ENCODE data around the gene DDX6. TPM values are rescaled to one million over a fixed set of nuclear protein-coding genes. Genes with fewer than 3 reads are reported as not detected.
"Not testable (repeated sequence)": the region's sequence is repeated elsewhere in the genome, so short reads cannot be mapped to it uniquely, and the experiment has no call there.

DDX6 gene
- total RNA-seq (2014; rRNA removed; shearing (Covaris generic)), result 40.1 and 46.7 TPM in 2 replicates

GRCh38 chr11:118791111-118791960 lies at the start of gene DDX6:
TSS of gene DDX6 (minus strand) at chr11:118791164. CDS start at chr11:118786251, 4,913 bp downstream.
- DNase-seq (ENCODE audit: low spot score), result peak; percentile 42

- DNase-seq (ENCODE audit: low spot score), result no peak
These were observed 48.1 kb upstream of the DDX6 start for GRCh38 chr11:118838905-118839553.

GRCh38 chr11:118837868-118838267 lies 46.9 kb upstream of the DDX6 start:
- no peak for DNase-seq (ENCODE audit: low spot score)

- DNase-seq (ENCODE audit: low spot score), result no peak
These were observed 43.6 kb upstream of the DDX6 start for GRCh38 chr11:118834427-118835028.

GRCh38 chr11:118827118-118827517 lies 36.2 kb upstream of the DDX6 start:
- no peak for DNase-seq (ENCODE audit: low spot score)

- not testable (repeated sequence) for DNase-seq (ENCODE audit: low spot score)
These were observed 32.1 kb upstream of the DDX6 start for GRCh38 chr11:118822936-118823510.

GRCh38 chr11:118820412-118821357 lies 29.7 kb upstream of the DDX6 start:
- peak; percentile 88 for DNase-seq (ENCODE audit: low spot score)

GRCh38 chr11:118820025-118820379 lies 29.0 kb upstream of the DDX6 start:
- DNase-seq (ENCODE audit: low spot score), result not testable (repeated sequence)

GRCh38 chr11:118819334-118820024 lies 28.5 kb upstream of the DDX6 start:
- no peak for DNase-seq (ENCODE audit: low spot score)

- no peak for DNase-seq (ENCODE audit: low spot score)
These were observed 27.2 kb upstream of the DDX6 start for GRCh38 chr11:118818130-118818529.

- no peak for DNase-seq (ENCODE audit: low spot score)
These were observed 22.6 kb upstream of the DDX6 start for GRCh38 chr11:118813551-118813950.

GRCh38 chr11:118812485-118812884 lies 21.5 kb upstream of the DDX6 start:
- DNase-seq (ENCODE audit: low spot score), result no peak

GRCh38 chr11:118807800-118808778 lies 17.1 kb upstream of the DDX6 start:
- DNase-seq (ENCODE audit: low spot score), result no peak

GRCh38 chr11:118806400-118806799 lies 15.4 kb upstream of the DDX6 start:
- no peak for DNase-seq (ENCODE audit: low spot score)

- no peak for DNase-seq (ENCODE audit: low spot score)
These were observed 13.1 kb upstream of the DDX6 start for GRCh38 chr11:118804094-118804493.

GRCh38 chr11:118799372-118799771 lies 8.4 kb upstream of the DDX6 start:
- DNase-seq (ENCODE audit: low spot score), result no peak

- no peak for DNase-seq (ENCODE audit: low spot score)
These were observed 6.5 kb upstream of the DDX6 start for GRCh38 chr11:118797510-118797909.

GRCh38 chr11:118792570-118793124 lies 1.7 kb upstream of the DDX6 start:
- DNase-seq (ENCODE audit: low spot score), result peak; percentile 11

GRCh38 chr11:118791961-118792569 lies 1.1 kb upstream of the DDX6 start:
- DNase-seq (ENCODE audit: low spot score), result no peak

Measured in A172 (cell line).